OCI-LY1 (cell line): ENCODE data around the gene SLX4.

ENCODE experiments used
- H2AFZ ChIP-seq: fragments of 200-600 bp; sonication (generic), shearing (Covaris generic); 2 replicates; pipeline ENCODE4 v1.6.0; 2014; ENCODE audit warnings: antibody characterized with exemption, mild to moderate bottlenecking, low read length
- H3F3A ChIP-seq: fragments of 200-600 bp; sonication (generic), shearing (Covaris generic); 2 replicates; pipeline ENCODE4 v1.6.0; 2014; ENCODE audit warnings: mild to moderate bottlenecking, antibody characterized with exemption, low read length, moderate library complexity; ENCODE audit not compliant: insufficient read depth
- H3K27ac ChIP-seq: fragments of 200-600 bp; sonication (generic); 2 replicates; pipeline ENCODE4 v1.5.1; 2014; ENCODE audit warnings: low read length, mixed run types, mild to moderate bottlenecking, low read depth; ENCODE audit not compliant: poor library complexity, severe bottlenecking
- H3K27me3 ChIP-seq: fragments of 200-600 bp; sonication (generic); 2 replicates; pipeline ENCODE4 v1.6.0; 2014; ENCODE audit warnings: antibody characterized with exemption, mild to moderate bottlenecking, low read length, moderate library complexity; ENCODE audit not compliant: insufficient read depth
- H3K36me3 ChIP-seq: fragments of 200-600 bp; sonication (generic); 2 replicates; pipeline ENCODE4 v1.6.1; 2014; ENCODE audit warnings: mild to moderate bottlenecking, antibody characterized with exemption, low read length, moderate library complexity, mixed read lengths; ENCODE audit not compliant: insufficient read depth
- H3K4me1 ChIP-seq: fragments of 200-600 bp; sonication (generic); 2 replicates; pipeline ENCODE4 v1.5.1; 2014; ENCODE audit warnings: mild to moderate bottlenecking, low read length, moderate library complexity; ENCODE audit not compliant: insufficient read depth, severe bottlenecking
- H3K4me2 ChIP-seq: fragments of 200-600 bp; sonication (generic), shearing (Covaris generic); 2 replicates; pipeline ENCODE4 v1.6.1; 2014; ENCODE audit warnings: low read length
- H3K4me3 ChIP-seq: fragments of 200-600 bp; sonication (generic); 2 replicates; pipeline ENCODE4 v1.5.1; 2014; ENCODE audit warnings: low read length, low read depth, mild to moderate bottlenecking, mixed read lengths; ENCODE audit not compliant: poor library complexity, severe bottlenecking
- H3K79me2 ChIP-seq: fragments of 200-600 bp; shearing (Covaris generic); 2 replicates; pipeline ENCODE4 v1.6.1; 2016; ENCODE audit warnings: mixed run types, low read length, mixed read lengths; ENCODE audit not compliant: insufficient read depth
- H3K9ac ChIP-seq: fragments of 200-600 bp; sonication (generic), shearing (Covaris generic); 2 replicates; pipeline ENCODE4 v1.6.1; 2014; ENCODE audit warnings: mild to moderate bottlenecking, low read length, mixed read lengths
- H3K9me2 ChIP-seq: fragments of 200-600 bp; sonication (generic), shearing (Covaris generic); 2 replicates; pipeline ENCODE4 v1.6.1; 2014; ENCODE audit warnings: low read depth, mild to moderate bottlenecking, low read length, mixed read lengths
- H3K9me3 ChIP-seq: fragments of 200-600 bp; shearing (Covaris generic); 2 replicates; pipeline ENCODE4 v1.6.1; 2014; ENCODE audit warnings: low read length, mixed read lengths
- H4K20me1 ChIP-seq: fragments of 200-600 bp; sonication (generic), shearing (Covaris generic); 2 replicates; pipeline ENCODE4 v1.6.0; 2016; ENCODE audit warnings: mild to moderate bottlenecking, low read length; ENCODE audit not compliant: insufficient read depth
- CTCF ChIP-seq: fragments of 200-600 bp; sonication (generic), shearing (Covaris generic); IDR thresholded peaks from 2 replicates; pipeline ENCODE4 v1.5.1; 2017; ENCODE audit warnings: mild to moderate bottlenecking, antibody characterized with exemption, low read length, moderate library complexity, mixed read lengths
- EZH2 ChIP-seq: fragments of 200-600 bp; sonication (generic), shearing (Covaris generic); IDR thresholded peaks from 2 replicates; pipeline ENCODE4 v1.8.0; 2017; ENCODE audit warnings: borderline replicate concordance, mixed run types, mild to moderate bottlenecking, antibody characterized with exemption, low read length, moderate library complexity, mixed read lengths

SLX4 gene

GRCh38 chr16:3640632-3641501 lies 29.5 kb upstream of the SLX4 start:
- H3K27me3 ChIP-seq: no peaks in the 10 kb centered on the region
- peaks cover 15% of the 10 kb centered on the region; the same call in 1 of the 2 replicates for H3K36me3 ChIP-seq
- peaks cover 25% of the 10 kb centered on the region for H3K4me1 ChIP-seq
- H3K9ac ChIP-seq: no peak overlapping the region
- H3K27ac ChIP-seq: no peak overlapping the region
- no peaks in the 10 kb centered on the region for H4K20me1 ChIP-seq
- H3K79me2 ChIP-seq: no peaks in the 10 kb centered on the region
- no peak overlapping the region for H3K4me2 ChIP-seq
- H3K9me2 ChIP-seq: no peaks in the 10 kb centered on the region
- no peak overlapping the region for H3K4me3 ChIP-seq
- TF ChIP-seq CTCF: no peak
- no peak for TF ChIP-seq EZH2
- H3F3A ChIP-seq: no peaks in the 10 kb centered on the region
- no peaks in the 10 kb centered on the region for H3K9me3 ChIP-seq
- H2AFZ ChIP-seq: no peak overlapping the region

GRCh38 chr16:3640207-3640606 lies 28.8 kb upstream of the SLX4 start:
- Histone ChIP-seq H4K20me1 (no peaks in the 10 kb centered on the region), H3K9me2 (no peaks in the 10 kb centered on the region), H2AFZ (no peak overlapping the region), H3K9ac (no peak overlapping the region), H3K27ac (no peak overlapping the region), H3K36me3 (peaks cover 15% of the 10 kb centered on the region; the same call in 1 of the 2 replicates), H3K4me1 (peaks cover 20% of the 10 kb centered on the region), H3F3A (no peaks in the 10 kb centered on the region), H3K79me2 (no peaks in the 10 kb centered on the region), H3K27me3 (no peaks in the 10 kb centered on the region), H3K4me3 (no peak overlapping the region), H3K9me3 (no peaks in the 10 kb centered on the region), H3K4me2 (no peak overlapping the region)
- no peak for TF ChIP-seq EZH2
- no peak for TF ChIP-seq CTCF

GRCh38 chr16:3638916-3639644 lies 27.7 kb upstream of the SLX4 start:
- Histone ChIP-seq H3K27me3 (no peaks in the 10 kb centered on the region), H3K27ac (no peak overlapping the region), H2AFZ (no peak overlapping the region), H3K79me2 (no peaks in the 10 kb centered on the region), H3K9ac (no peak overlapping the region), H3K4me2 (no peak overlapping the region), H3K9me2 (no peaks in the 10 kb centered on the region), H3K4me1 (peaks cover 17% of the 10 kb centered on the region), H3K4me3 (no peak overlapping the region), H3F3A (no peaks in the 10 kb centered on the region), H3K9me3 (no peaks in the 10 kb centered on the region), H4K20me1 (no peaks in the 10 kb centered on the region), H3K36me3 (peaks cover 15% of the 10 kb centered on the region; the same call in 1 of the 2 replicates)
- TF ChIP-seq EZH2 (no peak), CTCF (no peak)
